Sigmoid colon (tissue), 7 donors: ENCODE measurements around the gene ADGRG3. TPM values are rescaled to one million over a fixed set of nuclear protein-coding genes. Genes with fewer than 3 reads are reported as not detected.

Source experiments
- DNase-seq: peaks from one replicate; pipeline ENCODE4 v3.0.0-alpha.2; 2019
- H3K27ac ChIP-seq, 4 donors: fragments of 200-600 bp; sonication (generic); one replicate each; pipeline ENCODE4 v1.5.1; 2016 to 2019; ENCODE audit warnings: mild to moderate bottlenecking in 1 of 4
- H3K27me3 ChIP-seq, 3 donors: fragments of 200-600 bp; sonication (generic); one replicate each; pipeline ENCODE4 v1.5.1; 2019; ENCODE audit warnings: mild to moderate bottlenecking in 1 of 3
- H3K36me3 ChIP-seq, 4 donors: fragments of 200-600 bp; sonication (generic); one replicate each; pipeline ENCODE4 v1.5.1; 2016 to 2019
- H3K4me1 ChIP-seq, 4 donors: fragments of 200-600 bp; sonication (generic); one replicate each; pipeline ENCODE4 v1.5.1; 2017 to 2019
- H3K4me3 ChIP-seq, 4 donors: fragments of 200-600 bp; sonication (generic); one replicate each; pipeline ENCODE4 v1.5.1; 2017 to 2019; ENCODE audit warnings: mild to moderate bottlenecking in 2 of 4, moderate library complexity in 1 of 4
- H3K9me3 ChIP-seq, 4 donors: fragments of 200-600 bp in 3 of 4; sonication (generic) in 3 of 4; one replicate each; pipeline versions ENCODE4 v1.5.1 to v1.6.1; 2013 to 2019
- EP300 ChIP-seq, 4 donors: sonication (generic); formaldehyde crosslinking; IDR thresholded peaks; one replicate each; pipeline ENCODE4 v1.6.1; 2017; ENCODE audit warnings: antibody characterized with exemption in 4 of 4
- POLR2A ChIP-seq, 2 donors: fragments of 450-650 bp; IDR thresholded peaks; one replicate each; pipeline ENCODE4 v1.6.1; 2016; ENCODE audit warnings: antibody characterized with exemption in 2 of 2, mild to moderate bottlenecking in 2 of 2, moderate library complexity in 2 of 2
- POLR2AphosphoS5 ChIP-seq, 4 donors: sonication (generic); formaldehyde crosslinking; IDR thresholded peaks; one replicate each; pipeline ENCODE4 v1.6.1; 2017; ENCODE audit warnings: antibody characterized with exemption in 4 of 4
- WGBS, 2 donors: extraction: QIAGEN DNeasy Blood & Tissue Kit; methylation state at CpG; one replicate each; pipeline ENCODE4 v1.1.7; 2013; 5-methylcytosine and 5-hydroxymethylcytosine counted together
- intact Hi-C: fragments of 100-400 bp; cut with DNase I; formaldehyde crosslinking; loops from one replicate; pipeline ENCODE4 v1.15.1; 2023
- polyA plus RNA-seq, 3 donors: library from polyadenylated mRNA; stranded (reverse); fragments of 200-250 nt; gene quantifications; one replicate each; pipeline ENCODE4 v1.2.3, GENCODE V29; 2013
- total RNA-seq, 4 donors: library from RNA; depleted of rRNA; stranded (reverse); fragments of >200 nt; gene quantifications; one replicate each; pipeline ENCODE4 v1.1.0, GENCODE V29; 2016
- TF ChIP-seq, protein P1 (sequence below), 4 experiments: fragments of 450-650 bp in 3 of 4; fragments of 200-600 bp in 1 of 4; IDR thresholded peaks; one replicate each; pipeline ENCODE4 v1.5.1; 2016 to 2019; ENCODE audit warnings: antibody characterized with exemption in 4 of 4, mild to moderate bottlenecking in 3 of 4, moderate library complexity in 2 of 4
- donor health status: healthy with polysubstance abuse.
- donor health status: Bipolar disorder and iron deficiency.
- donor health status: healthy.

ADGRG3 gene
- total and polyA plus RNA-seq, 7 donors, result 0.69 to 6.6 (median 3.6) TPM

GRCh38 chr16:57621521-57622271 is 46.4 kb upstream of the ADGRG3 start:
- DNase-seq, result peak; percentile 61
- intact Hi-C loops, result no loop called here
- Histone ChIP-seq H3K4me1 (peaks cover 0 to 5% (median 0%) of the 10 kb centered on the region in 4 donors), H3K36me3 (no peaks in the 10 kb centered on the region), H3K27ac (peak overlapping the region in 1 of 4 donors; percentile 20), H3K4me3 (no peak overlapping the region), H3K27me3 (no peaks in the 10 kb centered on the region), H3K9me3 (no peaks in the 10 kb centered on the region)
- WGBS, 2 donors, result 29 to 64% methylated on average over 10 of the region's 10 CpGs
- no peak for TF ChIP-seq EP300 (IDR thresholded peaks at IDR 0.05)
- TF ChIP-seq, protein P1, sequence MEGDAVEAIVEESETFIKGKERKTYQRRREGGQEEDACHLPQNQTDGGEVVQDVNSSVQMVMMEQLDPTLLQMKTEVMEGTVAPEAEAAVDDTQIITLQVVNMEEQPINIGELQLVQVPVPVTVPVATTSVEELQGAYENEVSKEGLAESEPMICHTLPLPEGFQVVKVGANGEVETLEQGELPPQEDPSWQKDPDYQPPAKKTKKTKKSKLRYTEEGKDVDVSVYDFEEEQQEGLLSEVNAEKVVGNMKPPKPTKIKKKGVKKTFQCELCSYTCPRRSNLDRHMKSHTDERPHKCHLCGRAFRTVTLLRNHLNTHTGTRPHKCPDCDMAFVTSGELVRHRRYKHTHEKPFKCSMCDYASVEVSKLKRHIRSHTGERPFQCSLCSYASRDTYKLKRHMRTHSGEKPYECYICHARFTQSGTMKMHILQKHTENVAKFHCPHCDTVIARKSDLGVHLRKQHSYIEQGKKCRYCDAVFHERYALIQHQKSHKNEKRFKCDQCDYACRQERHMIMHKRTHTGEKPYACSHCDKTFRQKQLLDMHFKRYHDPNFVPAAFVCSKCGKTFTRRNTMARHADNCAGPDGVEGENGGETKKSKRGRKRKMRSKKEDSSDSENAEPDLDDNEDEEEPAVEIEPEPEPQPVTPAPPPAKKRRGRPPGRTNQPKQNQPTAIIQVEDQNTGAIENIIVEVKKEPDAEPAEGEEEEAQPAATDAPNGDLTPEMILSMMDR (IDR thresholded peaks at IDR 0.05), result no peak
- TF ChIP-seq POLR2AphosphoS5 (IDR thresholded peaks at IDR 0.05), result no peak
- no peak for TF ChIP-seq POLR2A (IDR thresholded peaks at IDR 0.05)

GRCh38 chr16:57622361-57623250 is 45.5 kb upstream of the ADGRG3 start:
- intact Hi-C loops, result no loop called here
- TF ChIP-seq POLR2AphosphoS5 (IDR thresholded peaks at IDR 0.05) (no peak), POLR2A (IDR thresholded peaks at IDR 0.05) (no peak), EP300 (IDR thresholded peaks at IDR 0.05) (no peak)
- TF ChIP-seq, protein P1 (IDR thresholded peaks at IDR 0.05), result no peak
- Histone ChIP-seq H3K27ac (peak overlapping the region in 1 of 4 donors; percentile 20), H3K27me3 (peaks cover 0 to 4% (median 0%) of the 10 kb centered on the region in 3 donors), H3K4me3 (no peak overlapping the region), H3K36me3 (no peaks in the 10 kb centered on the region), H3K9me3 (no peaks in the 10 kb centered on the region), H3K4me1 (peaks cover 0 to 5% (median under 1%) of the 10 kb centered on the region in 4 donors)
- 42 to 76% methylated on average over 16 of the region's 16 CpGs for WGBS, 2 donors
- DNase-seq, result no peak

- no peak overlapping the region for H3K4me3 ChIP-seq
- H3K27ac ChIP-seq, result no peak overlapping the region
- 23 to 71% methylated on average over 17 of the region's 17 CpGs for WGBS, 2 donors
- DNase-seq, result peak; percentile 72
- TF ChIP-seq, protein P1 (IDR thresholded peaks at IDR 0.05), result no peak
- TF ChIP-seq POLR2A (IDR thresholded peaks at IDR 0.05) (no peak), POLR2AphosphoS5 (IDR thresholded peaks at IDR 0.05) (no peak)
- no peaks in the 10 kb centered on the region for H3K36me3 ChIP-seq
- peaks cover 0 to 13% (median 5%) of the 10 kb centered on the region in 3 donors for H3K27me3 ChIP-seq
- peaks cover 0 to 14% (median 9%) of the 10 kb centered on the region in 4 donors for H3K4me1 ChIP-seq
- no peaks in the 10 kb centered on the region for H3K9me3 ChIP-seq
- intact Hi-C loops, result no loop called here
Observed at GRCh38 chr16:57623251-57624043, 44.7 kb upstream of the ADGRG3 start.

DNA sequence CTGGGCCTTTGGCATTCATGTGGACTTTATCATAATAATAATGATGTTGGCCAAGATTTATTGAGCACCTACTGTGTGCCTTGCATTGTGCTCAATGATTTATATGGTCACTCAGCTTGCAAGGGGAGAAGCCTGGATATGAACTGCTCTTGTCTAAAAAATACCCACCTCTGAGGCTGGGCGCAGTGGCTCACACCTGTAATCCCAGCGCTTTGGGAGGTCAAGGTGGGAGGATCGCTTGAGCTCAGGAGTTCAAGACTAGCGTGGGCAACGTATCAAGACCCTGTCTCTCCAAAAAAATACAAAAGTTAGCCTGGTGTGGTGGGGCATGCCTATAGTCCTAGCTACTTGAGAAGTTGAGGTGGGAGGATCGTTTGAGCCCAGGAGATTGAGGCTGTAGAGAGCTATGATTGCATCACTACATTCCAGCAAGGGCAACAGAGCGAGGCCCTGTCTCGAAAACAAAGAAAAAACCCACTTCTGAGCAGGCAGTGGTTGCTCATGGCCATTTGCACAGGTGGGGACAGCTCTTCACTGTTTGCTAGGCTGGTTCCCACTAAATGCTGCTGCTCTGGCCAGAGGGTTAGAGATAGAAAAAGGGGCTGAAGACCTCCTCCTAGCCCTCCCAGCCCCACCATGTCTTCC is 43.9 kb upstream of the ADGRG3 start:
- whole genome bisulfite sequencing, 2 donors, result 87 to 90% methylated on average over 8 of the region's 8 CpGs
- no peaks in the 10 kb centered on the region for H3K36me3 ChIP-seq
- peaks cover 3 to 19% (median 10%) of the 10 kb centered on the region in 3 donors for H3K27me3 ChIP-seq
- no peak overlapping the region for H3K4me3 ChIP-seq
- no peak for TF ChIP-seq POLR2A (IDR thresholded peaks at IDR 0.05)
- TF ChIP-seq, protein P1 (IDR thresholded peaks at IDR 0.05), result no peak
- TF ChIP-seq POLR2AphosphoS5 (IDR thresholded peaks at IDR 0.05), result no peak
- no peak for TF ChIP-seq EP300 (IDR thresholded peaks at IDR 0.05)
- DNase-seq, result no peak
- intact Hi-C loops, result no loop called here
- peaks cover 0 to 16% (median 11%) of the 10 kb centered on the region in 4 donors for H3K4me1 ChIP-seq
- H3K9me3 ChIP-seq, result no peaks in the 10 kb centered on the region
- H3K27ac ChIP-seq, result no peak overlapping the region
